ENCODE measurements around the gene FBXL7. TPM values are rescaled to one million over a fixed set of nuclear protein-coding genes. Genes with fewer than 3 reads are reported as not detected.

FBXL7 gene
- total RNA-seq, 1 donor from 2014 or later = 1.1 TPM

GRCh38 chr5:15794052-15794985 is 294.3 kb downstream of the FBXL7 start:
- peak; percentile 25 for ATAC-seq

GRCh38 chr5:15796096-15796495 is 296.1 kb downstream of the FBXL7 start:
- DNase-seq (ENCODE audit: low spot score) (no peak), ATAC-seq (no peak)

More at GRCh38 chr5:15794052-15794985, 294.3 kb downstream of the FBXL7 start:
- DNase-seq (ENCODE audit: low spot score) = no peak

GRCh38 chr5:15796557-15796956 is 296.6 kb downstream of the FBXL7 start:
- no peak for ATAC-seq

GRCh38 chr5:15797116-15797515 is 297.1 kb downstream of the FBXL7 start:
- DNase-seq (ENCODE audit: low spot score) (no peak), ATAC-seq (no peak)

More at GRCh38 chr5:15796557-15796956, 296.6 kb downstream of the FBXL7 start:
- no peak for DNase-seq (ENCODE audit: low spot score)

GRCh38 chr5:15798006-15798405 is 298.0 kb downstream of the FBXL7 start:
- DNase-seq (ENCODE audit: low spot score) (no peak), ATAC-seq (no peak)

GRCh38 chr5:15799014-15799413 is 299.0 kb downstream of the FBXL7 start:
- ATAC-seq = no peak

GRCh38 chr5:15799612-15800011 is 299.6 kb downstream of the FBXL7 start:
- no peak for ATAC-seq
- DNase-seq (ENCODE audit: low spot score) = no peak

More at GRCh38 chr5:15799014-15799413, 299.0 kb downstream of the FBXL7 start:
- DNase-seq (ENCODE audit: low spot score) = no peak

GRCh38 chr5:15803280-15803679 is 303.3 kb downstream of the FBXL7 start:
- no peak for DNase-seq (ENCODE audit: low spot score)
- no peak for ATAC-seq

GRCh38 chr5:15806613-15807012 is 306.6 kb downstream of the FBXL7 start:
- no peak for ATAC-seq

GRCh38 chr5:15807248-15807647 is 307.3 kb downstream of the FBXL7 start:
- DNase-seq (ENCODE audit: low spot score) = no peak
- no peak for ATAC-seq

More at GRCh38 chr5:15806613-15807012, 306.6 kb downstream of the FBXL7 start:
- no peak for DNase-seq (ENCODE audit: low spot score)

GRCh38 chr5:15807871-15808270 is 307.9 kb downstream of the FBXL7 start:
- DNase-seq (ENCODE audit: low spot score) (no peak), ATAC-seq (no peak)

GRCh38 chr5:15808577-15808976 is 308.6 kb downstream of the FBXL7 start:
- no peak for ATAC-seq

GRCh38 chr5:15819617-15820016 is 319.6 kb downstream of the FBXL7 start:
- DNase-seq (ENCODE audit: low spot score) (no peak), ATAC-seq (no peak)

More at GRCh38 chr5:15808577-15808976, 308.6 kb downstream of the FBXL7 start:
- DNase-seq (ENCODE audit: low spot score) = no peak

GRCh38 chr5:15821506-15821905 is 321.5 kb downstream of the FBXL7 start:
- DNase-seq (ENCODE audit: low spot score) (no peak), ATAC-seq (no peak)

GRCh38 chr5:15823398-15823797 is 323.4 kb downstream of the FBXL7 start:
- no peak for DNase-seq (ENCODE audit: low spot score)
- no peak for ATAC-seq

GRCh38 chr5:15827741-15828140 is 327.8 kb downstream of the FBXL7 start:
- ATAC-seq (no peak), DNase-seq (ENCODE audit: low spot score) (no peak)

- ATAC-seq (no peak), DNase-seq (ENCODE audit: low spot score) (no peak)
Observed at GRCh38 chr5:15831408-15831807, 331.4 kb downstream of the FBXL7 start.

- DNase-seq (ENCODE audit: low spot score) (no peak), ATAC-seq (no peak)
Observed at GRCh38 chr5:15833365-15833764, 333.4 kb downstream of the FBXL7 start.

- no peak for DNase-seq (ENCODE audit: low spot score)
- ATAC-seq = no peak
Observed at GRCh38 chr5:15834596-15835245, 334.7 kb downstream of the FBXL7 start.

- DNase-seq (ENCODE audit: low spot score) = no peak
- no peak for ATAC-seq
Observed at GRCh38 chr5:15835514-15835913, 335.5 kb downstream of the FBXL7 start.

GRCh38 chr5:15837551-15838289 is 337.7 kb downstream of the FBXL7 start:
- ATAC-seq = no peak

More at GRCh38 chr5:15837551-15838289, 337.7 kb downstream of the FBXL7 start:
- no peak for DNase-seq (ENCODE audit: low spot score)
